SU-DHL-6 (cell line): Measurements from ENCODE around the gene XYLT1.

Source experiments
- EZH2phosphoT487 ChIP-seq: fragments of 200-600 bp; sonication (generic), shearing (Covaris generic); conservative IDR thresholded peaks from 2 replicates; pipeline ENCODE4 v1.6.1; 2018; ENCODE audit warnings: mild to moderate bottlenecking, antibody characterized with exemption, low read length, moderate library complexity, mixed read lengths
- TF ChIP-seq, protein P1 (sequence below): fragments of 200-600 bp; sonication (generic); IDR thresholded peaks from one replicate; pipeline ENCODE4 v1.5.1; 2017; ENCODE audit warnings: antibody characterized with exemption, mild to moderate bottlenecking, low read length, moderate library complexity; ENCODE audit not compliant: insufficient read depth, poor library complexity, severe bottlenecking

DNA sequence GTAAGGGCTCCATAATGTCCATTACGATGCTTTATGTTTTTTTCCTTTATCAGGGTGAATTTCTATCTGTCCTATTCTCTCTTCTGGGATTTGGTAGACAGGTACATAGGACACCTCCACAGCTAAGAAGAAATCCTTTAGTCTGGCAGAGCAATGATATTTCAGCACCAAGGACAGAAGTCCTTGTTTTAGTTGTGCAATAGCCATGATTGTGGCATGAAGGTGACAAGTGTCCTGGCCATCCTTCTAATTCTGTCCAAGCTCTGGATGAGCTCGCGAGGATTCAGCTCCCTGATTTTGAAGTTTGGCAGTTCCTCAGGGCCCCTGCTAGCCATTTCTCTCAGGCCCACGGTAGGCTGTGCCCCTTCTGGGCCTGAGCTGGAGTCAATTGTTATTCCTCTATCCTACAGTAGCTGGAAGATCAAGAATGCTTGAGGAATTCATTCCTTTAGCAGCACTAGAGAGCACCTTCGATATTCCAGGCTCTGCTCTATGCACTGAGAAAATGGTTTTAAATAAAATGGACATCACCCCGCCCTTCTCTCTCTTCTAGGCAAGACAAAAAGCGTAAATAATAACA is 320.8 kb downstream of the XYLT1 start:
- no peak for TF ChIP-seq EZH2phosphoT487
- TF ChIP-seq, protein P1, sequence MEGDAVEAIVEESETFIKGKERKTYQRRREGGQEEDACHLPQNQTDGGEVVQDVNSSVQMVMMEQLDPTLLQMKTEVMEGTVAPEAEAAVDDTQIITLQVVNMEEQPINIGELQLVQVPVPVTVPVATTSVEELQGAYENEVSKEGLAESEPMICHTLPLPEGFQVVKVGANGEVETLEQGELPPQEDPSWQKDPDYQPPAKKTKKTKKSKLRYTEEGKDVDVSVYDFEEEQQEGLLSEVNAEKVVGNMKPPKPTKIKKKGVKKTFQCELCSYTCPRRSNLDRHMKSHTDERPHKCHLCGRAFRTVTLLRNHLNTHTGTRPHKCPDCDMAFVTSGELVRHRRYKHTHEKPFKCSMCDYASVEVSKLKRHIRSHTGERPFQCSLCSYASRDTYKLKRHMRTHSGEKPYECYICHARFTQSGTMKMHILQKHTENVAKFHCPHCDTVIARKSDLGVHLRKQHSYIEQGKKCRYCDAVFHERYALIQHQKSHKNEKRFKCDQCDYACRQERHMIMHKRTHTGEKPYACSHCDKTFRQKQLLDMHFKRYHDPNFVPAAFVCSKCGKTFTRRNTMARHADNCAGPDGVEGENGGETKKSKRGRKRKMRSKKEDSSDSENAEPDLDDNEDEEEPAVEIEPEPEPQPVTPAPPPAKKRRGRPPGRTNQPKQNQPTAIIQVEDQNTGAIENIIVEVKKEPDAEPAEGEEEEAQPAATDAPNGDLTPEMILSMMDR = no peak
